ENCODE measurements around the gene OARD1. TPM values are rescaled to one million over a fixed set of nuclear protein-coding genes. Genes with fewer than 3 reads are reported as not detected.

OARD1 gene
- total and polyA plus RNA-seq, 2 of the 8 experiments (the other 6 are each of a cell fraction or from before 2014, with no cell fraction given), result 16.8 to 35.8 TPM

GRCh38 chr6:41075651-41076626, 3.8 kb upstream of the OARD1 start:
- Histone ChIP-seq H3K23ac (ENCODE audit: insufficient read length) (no peak overlapping the region), H4K91ac (replicated peaks; ENCODE audit: insufficient read length, low read length) (no peak overlapping the region), H2AK5ac (ENCODE audit: low read depth, low read length) (no peak overlapping the region), H2AFZ (ENCODE audit: low read length) (no peak overlapping the region), H3K23me2 (ENCODE audit: low read depth, low read length) (peaks cover 11% of the 10 kb centered on the region), H3K36me3 (ENCODE audit: control insufficient read depth in 2 of 4, insufficient read depth in 4 of 4, low read length in 3 of 4) (peaks cover 8 to 25% (median 18%) of the 10 kb centered on the region in 4 experiments), H4K5ac (ENCODE audit: insufficient read length, low read depth, low read length) (no peak overlapping the region), H2BK120ac (replicated peaks; ENCODE audit: low read depth, low read length) (no peak overlapping the region), H3K79me2 (ENCODE audit: control insufficient read depth in 1 of 2, insufficient read depth in 2 of 2, low read length in 2 of 2) (peaks cover 41 to 73% of the 10 kb centered on the region in 2 experiments), H3K9me3 (ENCODE audit: insufficient read depth in 2 of 2, low read depth in 1 of 2, low read length in 1 of 2) (no peaks in the 10 kb centered on the region), H2BK12ac (ENCODE audit: low read depth, low read length) (no peak overlapping the region), H3K27me3 (replicated peaks in 1 of 4; ENCODE audit: control insufficient read depth in 3 of 4, extremely low read depth in 1 of 4, insufficient read depth in 3 of 4, low read length in 3 of 4) (no peaks in the 10 kb centered on the region), H3K14ac (ENCODE audit: insufficient read length) (no peak overlapping the region), H4K20me1 (replicated peaks in 1 of 2; ENCODE audit: control insufficient read depth in 1 of 2, insufficient read depth in 2 of 2, low read length in 2 of 2) (peaks cover 0 to 9% of the 10 kb centered on the region in 2 experiments), H3K4me3 (ENCODE audit: extremely low read depth in 1 of 4, insufficient read depth in 2 of 4, low read depth in 3 of 4, low read length in 4 of 4) (peak overlapping the region in 1 of 4 experiments; percentile 95; a peak in 1 of 8 replicates), H3K79me1 (ENCODE audit: low read depth, low read length) (no peaks in the 10 kb centered on the region; the same call in 1 of the 2 replicates), H3K4ac (replicated peaks; ENCODE audit: insufficient read length, low read depth, low read length) (no peak overlapping the region), H2BK15ac (ENCODE audit: low read length) (no peak overlapping the region), H3K27ac (ENCODE audit: low read depth, low read length) (no peak overlapping the region), H3K4me1 (replicated peaks in 1 of 4; ENCODE audit: control insufficient read depth in 3 of 4, insufficient read depth in 4 of 4, low read length in 3 of 4) (peaks cover 0 to 5% (median 3%) of the 10 kb centered on the region in 4 experiments; a peak in 3 of 7 replicates), H2BK5ac (ENCODE audit: low read depth, low read length) (no peak overlapping the region), H3K56ac (replicated peaks; ENCODE audit: insufficient read length, low read depth, low read length) (no peak overlapping the region), H3K18ac (ENCODE audit: extremely low read depth, low read length) (no peak overlapping the region), H4K8ac (ENCODE audit: extremely low read depth, insufficient read depth, low read length) (no peak overlapping the region), H2BK20ac (ENCODE audit: low read length) (no peak overlapping the region), H3K9ac (replicated peaks in 1 of 4; ENCODE audit: extremely low read depth in 1 of 4, low read depth in 3 of 4, low read length in 3 of 4) (no peak overlapping the region), H3K4me2 (ENCODE audit: insufficient read depth in 1 of 2, low read depth in 2 of 2, low read length in 2 of 2) (peak overlapping the region; percentile 6 to 15; a peak in 3 of 4 replicates)
- ChIA-PET POLR2A (ENCODE audit: partially characterized antibody) (interaction anchor here (0.7 to 1.4 kb wide), 4 partner anchors 8 to 47 kb away, joined by 3 to 4 read pairs (median 4); no protein-coding TSS in a partner anchor), CTCF (ENCODE audit: partially characterized antibody) (interaction anchor here (0.9 to 1.3 kb wide), 4 partner anchors 17 to 488 kb away, joined by 3 to 5 read pairs (median 4); partner anchors contain the start of gene LRFN2)
- 81% methylated on average over 4 of the region's 4 CpGs; no CpG with 5 or more reads in 1 of the 2 experiments for WGBS, 2 experiments (ENCODE audit: extremely low coverage in 1 of 2, insufficient coverage in 1 of 2, insufficient read length in 1 of 2, insufficient replicate concordance in 2 of 2, low coverage in 1 of 2, low lambda C conversion rate in 2 of 2, missing lambda C conversion rate in 1 of 2)
- DNase-seq (ENCODE audit: low read depth in 1 of 2, low spot score in 2 of 2) (no peak), FAIRE-seq (no peak)
- TF ChIP-seq EGR1 (IDR thresholded peaks at IDR 0.05; ENCODE audit: borderline replicate concordance, low read depth, low read length), result no peak
- TF ChIP-seq FOSL1 (IDR thresholded peaks at IDR 0.05; ENCODE audit: insufficient read depth, low read depth, low read length), result no peak
- TF ChIP-seq TAF7 (optimal IDR thresholded peaks at IDR 0.05; ENCODE audit: borderline replicate concordance, low read depth, low read length), result no peak
- no peak for TF ChIP-seq POLR2A (IDR thresholded peaks at IDR 0.05; ENCODE audit: control extremely low read depth in 1 of 2, low read depth in 2 of 2, low read length in 2 of 2)
- TF ChIP-seq ATF2 (IDR thresholded peaks at IDR 0.05; ENCODE audit: low read length), result no peak
- no peak for TF ChIP-seq HDAC6 (IDR thresholded peaks at IDR 0.05; ENCODE audit: low read depth, low read length)
- TF ChIP-seq SUZ12 (IDR thresholded peaks at IDR 0.05; ENCODE audit: low read length), result no peak
- TF ChIP-seq KDM5A (IDR thresholded peaks at IDR 0.05; ENCODE audit: low read length), result no peak
- no peak for TF ChIP-seq CTBP2 (IDR thresholded peaks at IDR 0.05; ENCODE audit: borderline replicate concordance, insufficient read depth, insufficient read length, low read length)
